SK-N-SH (cell line): ENCODE results near the gene TUBGCP2. TPM values are rescaled to one million over a fixed set of nuclear protein-coding genes. Genes with fewer than 3 reads are reported as not detected.

ENCODE experiments used
- CTCF ChIA-PET: fragments of 300-600, 350-600 bp; formaldehyde crosslinking; extraction: SDS; loops from one replicate; lab custom pipeline; 2021; lab: Yijun Ruan, JAX
- POLR2A ChIA-PET: fragments of 350-600 bp; sonication (Branson Sonifier 250); formaldehyde crosslinking; extraction: SDS; loops from one replicate; lab custom pipeline; 2020; ENCODE audit warnings: antibody characterized with exemption, inconsistent platforms; lab: Yijun Ruan, JAX
- DNase-seq: peaks from one replicate; pipeline ENCODE4 v3.0.0; 2012
- H2AFZ ChIP-seq: fragments of 200-600 bp; sonication (generic); 2 replicates; pipeline ENCODE4 v1.8.1; 2016; ENCODE audit warnings: antibody characterized with exemption, mild to moderate bottlenecking, low read depth
- H3F3A ChIP-seq: fragments of 200-600 bp; sonication (generic); replicated peaks from 2 replicates; pipeline ENCODE3; 2016; ENCODE audit warnings: antibody characterized with exemption, mild to moderate bottlenecking; ENCODE audit not compliant: insufficient read depth
- H3K27ac ChIP-seq, 2 experiments: fragments of 200-500 bp in 1 of 2; fragments of 200-600 bp in 1 of 2; sonication (Bioruptor generic) in 1 of 2; sonication (generic), shearing (Covaris generic) in 1 of 2; 2 replicates each; pipeline versions ENCODE4 v1.5.1 to v1.6.1; 2014 to 2016; ENCODE audit warnings: low read depth in 2 of 2, inconsistent platforms in 1 of 2, low read length in 1 of 2, mild to moderate bottlenecking in 1 of 2, mixed read lengths in 1 of 2
- H3K27me3 ChIP-seq: fragments of 200-600 bp; sonication (generic), shearing (Covaris generic); 2 replicates; pipeline ENCODE4 v1.6.1; 2016; ENCODE audit warnings: mixed run types; ENCODE audit not compliant: insufficient read depth
- H3K36me3 ChIP-seq, 2 experiments: fragments of 200-500 bp in 1 of 2; fragments of 200-600 bp in 1 of 2; sonication (Bioruptor generic) in 1 of 2; sonication (generic) in 1 of 2; replicated peaks in 1 of 2; 2 replicates each; pipeline versions ENCODE3 to v1.5.1; 2014 to 2016; ENCODE audit warnings: low read length in 1 of 2, mild to moderate bottlenecking in 1 of 2; ENCODE audit not compliant: insufficient read depth in 2 of 2, control insufficient read depth in 1 of 2
- H3K4me1 ChIP-seq, 2 experiments: fragments of 200-500 bp in 1 of 2; fragments of 200-600 bp in 1 of 2; sonication (Bioruptor generic) in 1 of 2; sonication (generic), shearing (Covaris generic) in 1 of 2; 2 replicates each; pipeline versions ENCODE4 v1.5.1 to v1.6.1; 2014 to 2016; ENCODE audit warnings: low read depth in 1 of 2, low read length in 1 of 2, mixed run types in 1 of 2; ENCODE audit not compliant: insufficient read depth in 2 of 2, control insufficient read depth in 1 of 2
- H3K4me2 ChIP-seq: fragments of 200-600 bp; sonication (generic), shearing (Covaris generic); 2 replicates; pipeline ENCODE4 v1.6.1; 2017; ENCODE audit warnings: mixed run types
- H3K4me3 ChIP-seq, 2 experiments: fragments of 200-500 bp in 1 of 2; fragments of 200-600 bp in 1 of 2; sonication (Bioruptor generic) in 1 of 2; sonication (generic), shearing (Covaris generic) in 1 of 2; 2 replicates each; pipeline versions ENCODE4 v1.5.1 to v1.8.1; 2014 to 2016; ENCODE audit warnings: low read depth in 2 of 2, inconsistent platforms in 1 of 2, low read length in 1 of 2, mild to moderate bottlenecking in 1 of 2, mixed read lengths in 1 of 2, moderate library complexity in 1 of 2
- H3K79me2 ChIP-seq: fragments of 200-600 bp; sonication (generic); 2 replicates; pipeline ENCODE4 v1.8.1; 2017; ENCODE audit warnings: mild to moderate bottlenecking; ENCODE audit not compliant: insufficient read depth
- H3K9ac ChIP-seq: fragments of 200-600 bp; sonication (generic); 2 replicates; pipeline ENCODE4 v1.6.1; 2017; ENCODE audit warnings: mixed run types
- H3K9me2 ChIP-seq: fragments of 200-600 bp; sonication (generic); 2 replicates; pipeline ENCODE4 v1.6.1; 2017; ENCODE audit warnings: mixed run types
- H3K9me3 ChIP-seq: fragments of 200-600 bp; sonication (generic); 2 replicates; pipeline ENCODE4 v1.6.1; 2017; ENCODE audit warnings: mixed run types, mild to moderate bottlenecking, moderate library complexity
- H4K20me1 ChIP-seq: fragments of 200-600 bp; sonication (generic); 2 replicates; pipeline ENCODE4 v1.6.1; 2017; ENCODE audit warnings: mild to moderate bottlenecking, mixed run types; ENCODE audit not compliant: insufficient read depth
- CHD2 ChIP-seq: fragments of 150-350 bp; IDR thresholded peaks from 2 replicates; pipeline ENCODE4 v1.6.1; 2018; ENCODE audit warnings: low read length; ENCODE audit not compliant: partially characterized antibody
- FOXJ3 ChIP-seq: sonication (generic); formaldehyde crosslinking; IDR thresholded peaks from 2 replicates; pipeline ENCODE4 v1.5.1; 2020; ENCODE audit warnings: mild to moderate bottlenecking, missing genetic modification reagents
- GABPA ChIP-seq: IDR thresholded peaks from 2 replicates; pipeline ENCODE4 v1.4.0; 2012; ENCODE audit warnings: low read depth, mild to moderate bottlenecking
- GATA2 ChIP-seq: sonication (generic); formaldehyde crosslinking; IDR thresholded peaks from 2 replicates; pipeline ENCODE4 v1.5.0; 2020; ENCODE audit warnings: mild to moderate bottlenecking, missing genetic modification reagents
- MEF2A ChIP-seq: IDR thresholded peaks from 2 replicates; pipeline ENCODE4 v1.4.0; 2012; ENCODE audit warnings: low read depth, borderline replicate concordance
- MXI1 ChIP-seq: IDR thresholded peaks from 2 replicates; pipeline ENCODE4 v1.6.1; 2012; ENCODE audit warnings: mild to moderate bottlenecking, low read depth, low read length, improper control_type of control experiment
- NRF1 ChIP-seq: IDR thresholded peaks from 2 replicates; pipeline ENCODE4 v1.6.1; 2012; ENCODE audit warnings: low read depth, mild to moderate bottlenecking, low read length
- POLR2AphosphoS5 ChIP-seq: IDR thresholded peaks from 2 replicates; pipeline ENCODE4 v1.6.1; 2012; ENCODE audit warnings: low read depth, low read length
- RAD21 ChIP-seq: IDR thresholded peaks from 2 replicates; pipeline ENCODE4 v1.6.1; 2012; ENCODE audit warnings: mild to moderate bottlenecking, low read length
- RCOR1 ChIP-seq: fragments of 150-350 bp; IDR thresholded peaks from 2 replicates; pipeline ENCODE4 v1.6.1; 2017; ENCODE audit warnings: antibody characterized with exemption, low read length
- RFX5 ChIP-seq: IDR thresholded peaks from 2 replicates; pipeline ENCODE4 v1.6.1; 2012; ENCODE audit warnings: mild to moderate bottlenecking, improper control_type of control experiment, low read length
- SIN3A ChIP-seq: IDR thresholded peaks from 2 replicates; pipeline ENCODE4 v1.6.1; 2012; ENCODE audit warnings: low read depth, mild to moderate bottlenecking, low read length, moderate library complexity, borderline replicate concordance
- SMC3 ChIP-seq: IDR thresholded peaks from 2 replicates; pipeline ENCODE4 v1.6.1; 2012; ENCODE audit warnings: low read depth, low read length, improper control_type of control experiment
- TCF12 ChIP-seq: IDR thresholded peaks from 2 replicates; pipeline ENCODE4 v1.4.0; 2012
- TEAD4 ChIP-seq: IDR thresholded peaks from 2 replicates; pipeline ENCODE4 v1.4.0; 2012; ENCODE audit warnings: mild to moderate bottlenecking, borderline replicate concordance; ENCODE audit not compliant: insufficient read depth
- YY1 ChIP-seq: IDR thresholded peaks from 2 replicates; pipeline ENCODE4 v1.4.0; 2012; ENCODE audit warnings: low read depth, mild to moderate bottlenecking
- WGBS: methylation state at CpG from one replicate; pipeline ENCODE4 v1.1.6; 2017; ENCODE audit warnings: low lambda C conversion rate; 5-methylcytosine and 5-hydroxymethylcytosine counted together
- polyA plus RNA-seq, 3 experiments: library from polyadenylated mRNA; depleted of rRNA; stranded (reverse); fragments of >200 nt; gene quantifications; 2 replicates each; pipeline ENCODE4 v1.2.3, GENCODE V29; 2012
- TF ChIP-seq, protein P1 (sequence below): fragments of 150-350 bp; IDR thresholded peaks from 2 replicates; pipeline ENCODE4 v1.6.1; 2017; ENCODE audit warnings: antibody characterized with exemption, low read length, low read depth, borderline replicate concordance
- TF ChIP-seq, protein P2 (sequence below): IDR thresholded peaks from 2 replicates; pipeline ENCODE4; 2012
- TF ChIP-seq, protein P3 (sequence below): IDR thresholded peaks from 2 replicates; pipeline ENCODE4 v1.4.0; 2012; ENCODE audit warnings: low read depth, borderline replicate concordance
- TF ChIP-seq, protein P4 (sequence below): IDR thresholded peaks from 2 replicates; pipeline ENCODE4 v1.4.0; 2012; ENCODE audit warnings: low read depth, borderline replicate concordance

TUBGCP2 gene
- polyA plus RNA-seq, 1 of the 3 experiments (the other 2 are of a cell fraction): 49.1 TPM

DNA sequence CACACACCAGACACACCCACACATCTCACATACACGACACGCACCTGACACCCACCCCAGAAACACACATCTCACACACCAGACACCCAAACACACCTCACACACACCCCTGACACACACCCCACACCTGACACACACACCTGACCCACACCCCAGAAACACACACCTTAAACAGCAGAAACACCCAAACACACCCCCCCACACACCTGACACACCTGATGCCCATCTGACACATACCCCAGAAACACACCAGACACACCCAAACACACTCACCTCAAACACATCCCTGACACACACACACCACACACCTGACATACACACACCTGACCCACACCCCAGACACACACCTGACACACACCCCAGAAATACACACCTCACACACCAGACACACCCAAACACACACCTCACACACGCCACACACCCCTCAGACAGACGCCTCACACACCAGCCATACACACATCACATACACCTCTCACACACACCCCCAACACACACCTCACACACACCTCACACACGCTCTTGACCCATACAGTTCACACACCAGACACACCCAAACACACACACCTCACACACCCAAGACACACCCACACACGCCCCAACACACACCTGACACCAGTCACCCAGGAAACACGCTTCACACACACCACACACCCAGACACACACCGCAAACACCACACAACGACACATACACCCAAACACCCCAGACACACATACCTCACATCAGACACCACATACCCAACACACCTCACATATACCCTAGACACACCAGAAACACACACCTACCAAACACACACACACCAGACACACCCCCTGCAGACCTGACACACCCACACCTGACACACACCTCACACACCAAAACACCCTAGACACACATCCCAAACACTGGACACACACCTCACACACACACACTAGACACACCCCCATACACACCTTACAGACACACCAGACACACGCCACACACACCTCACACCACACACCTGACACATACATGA lies 29.7 kb upstream of the TUBGCP2 start:
- Histone ChIP-seq H3K9me2 (no peaks in the 10 kb centered on the region), H4K20me1 (no peaks in the 10 kb centered on the region), H3K4me2 (no peak overlapping the region), H3K4me1 (peaks cover 0 to 2% of the 10 kb centered on the region in 2 experiments; a peak in 2 of 4 replicates), H3F3A (no peaks in the 10 kb centered on the region), H2AFZ (no peak overlapping the region), H3K9ac (no peak overlapping the region), H3K9me3 (no peaks in the 10 kb centered on the region), H3K36me3 (no peaks in the 10 kb centered on the region), H3K27ac (no peak overlapping the region), H3K4me3 (no peak overlapping the region), H3K27me3 (peaks cover 66% of the 10 kb centered on the region), H3K79me2 (no peaks in the 10 kb centered on the region)
- ChIA-PET POLR2A (no interaction called here), CTCF (no interaction called here)
- TF ChIP-seq GATA2 (CRISPR knock-in tag): no peak
- no peak for TF ChIP-seq NRF1
- TF ChIP-seq MEF2A: no peak
- no peak for TF ChIP-seq RFX5
- no peak for TF ChIP-seq SIN3A
- TF ChIP-seq GABPA: no peak
- TF ChIP-seq, protein P1, sequence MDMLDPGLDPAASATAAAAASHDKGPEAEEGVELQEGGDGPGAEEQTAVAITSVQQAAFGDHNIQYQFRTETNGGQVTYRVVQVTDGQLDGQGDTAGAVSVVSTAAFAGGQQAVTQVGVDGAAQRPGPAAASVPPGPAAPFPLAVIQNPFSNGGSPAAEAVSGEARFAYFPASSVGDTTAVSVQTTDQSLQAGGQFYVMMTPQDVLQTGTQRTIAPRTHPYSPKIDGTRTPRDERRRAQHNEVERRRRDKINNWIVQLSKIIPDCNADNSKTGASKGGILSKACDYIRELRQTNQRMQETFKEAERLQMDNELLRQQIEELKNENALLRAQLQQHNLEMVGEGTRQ: no peak
- TF ChIP-seq, protein P2, sequence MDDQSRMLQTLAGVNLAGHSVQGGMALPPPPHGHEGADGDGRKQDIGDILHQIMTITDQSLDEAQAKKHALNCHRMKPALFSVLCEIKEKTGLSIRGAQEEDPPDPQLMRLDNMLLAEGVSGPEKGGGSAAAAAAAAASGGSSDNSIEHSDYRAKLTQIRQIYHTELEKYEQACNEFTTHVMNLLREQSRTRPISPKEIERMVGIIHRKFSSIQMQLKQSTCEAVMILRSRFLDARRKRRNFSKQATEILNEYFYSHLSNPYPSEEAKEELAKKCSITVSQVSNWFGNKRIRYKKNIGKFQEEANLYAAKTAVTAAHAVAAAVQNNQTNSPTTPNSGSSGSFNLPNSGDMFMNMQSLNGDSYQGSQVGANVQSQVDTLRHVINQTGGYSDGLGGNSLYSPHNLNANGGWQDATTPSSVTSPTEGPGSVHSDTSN: no peak
- no peak for TF ChIP-seq RAD21
- no peak for TF ChIP-seq TCF12
- no peak for TF ChIP-seq FOXJ3
- no peak for TF ChIP-seq RCOR1
- no peak for TF ChIP-seq SMC3
- TF ChIP-seq POLR2AphosphoS5: no peak
- TF ChIP-seq YY1: no peak
- no peak for TF ChIP-seq TEAD4
- TF ChIP-seq CHD2: no peak
- no peak for TF ChIP-seq MXI1
- TF ChIP-seq, protein P3, sequence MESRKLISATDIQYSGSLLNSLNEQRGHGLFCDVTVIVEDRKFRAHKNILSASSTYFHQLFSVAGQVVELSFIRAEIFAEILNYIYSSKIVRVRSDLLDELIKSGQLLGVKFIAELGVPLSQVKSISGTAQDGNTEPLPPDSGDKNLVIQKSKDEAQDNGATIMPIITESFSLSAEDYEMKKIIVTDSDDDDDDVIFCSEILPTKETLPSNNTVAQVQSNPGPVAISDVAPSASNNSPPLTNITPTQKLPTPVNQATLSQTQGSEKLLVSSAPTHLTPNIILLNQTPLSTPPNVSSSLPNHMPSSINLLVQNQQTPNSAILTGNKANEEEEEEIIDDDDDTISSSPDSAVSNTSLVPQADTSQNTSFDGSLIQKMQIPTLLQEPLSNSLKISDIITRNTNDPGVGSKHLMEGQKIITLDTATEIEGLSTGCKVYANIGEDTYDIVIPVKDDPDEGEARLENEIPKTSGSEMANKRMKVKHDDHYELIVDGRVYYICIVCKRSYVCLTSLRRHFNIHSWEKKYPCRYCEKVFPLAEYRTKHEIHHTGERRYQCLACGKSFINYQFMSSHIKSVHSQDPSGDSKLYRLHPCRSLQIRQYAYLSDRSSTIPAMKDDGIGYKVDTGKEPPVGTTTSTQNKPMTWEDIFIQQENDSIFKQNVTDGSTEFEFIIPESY: no peak
- TF ChIP-seq, protein P4, sequence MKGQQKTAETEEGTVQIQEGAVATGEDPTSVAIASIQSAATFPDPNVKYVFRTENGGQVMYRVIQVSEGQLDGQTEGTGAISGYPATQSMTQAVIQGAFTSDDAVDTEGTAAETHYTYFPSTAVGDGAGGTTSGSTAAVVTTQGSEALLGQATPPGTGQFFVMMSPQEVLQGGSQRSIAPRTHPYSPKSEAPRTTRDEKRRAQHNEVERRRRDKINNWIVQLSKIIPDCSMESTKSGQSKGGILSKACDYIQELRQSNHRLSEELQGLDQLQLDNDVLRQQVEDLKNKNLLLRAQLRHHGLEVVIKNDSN: no peak
- 42% methylated on average over 10 of the region's 10 CpGs for WGBS
- no peak for DNase-seq
